ENCODE measurements around the gene PROSER3. TPM values are rescaled to one million over a fixed set of nuclear protein-coding genes. Genes with fewer than 3 reads are reported as not detected.
A peak's percentile ranks its signal among the peaks of the same experiment; 100 is the strongest.
"Not testable (repeated sequence)": the region's sequence is repeated elsewhere in the genome, so short reads cannot be mapped to it uniquely, and the experiment has no call there.

Gene PROSER3
- total and polyA plus RNA-seq, 2 experiments from 2014 or later = 12.2 to 26.5 TPM

DNA sequence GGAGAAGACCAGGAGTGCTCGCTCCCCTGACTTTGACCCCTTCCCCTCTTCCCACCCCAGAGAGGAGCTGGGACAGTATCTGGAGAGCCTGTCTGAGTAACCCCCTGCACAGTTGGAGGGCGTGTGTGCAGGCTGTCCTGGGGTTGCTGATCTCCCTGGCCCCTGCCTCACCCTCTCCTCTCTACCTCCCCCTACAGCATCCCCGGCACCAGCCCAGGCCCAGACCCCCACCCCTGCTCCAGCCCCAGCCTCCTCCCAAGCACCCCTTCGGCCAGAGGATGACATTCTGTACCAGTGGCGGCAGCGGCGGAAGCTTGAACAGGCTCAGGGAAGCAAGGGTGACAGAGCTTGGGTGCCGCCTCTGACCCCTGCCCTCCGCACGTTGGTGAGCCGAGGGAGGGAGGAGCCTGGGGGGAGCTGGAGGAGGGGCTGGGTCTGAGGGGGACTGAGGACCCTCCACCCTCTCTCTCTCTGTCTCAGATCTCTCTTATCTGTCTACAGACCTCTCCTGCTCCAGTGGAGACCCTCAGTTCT lies 8.7 kb downstream of the PROSER3 start:
- Histone ChIP-seq H3K27ac (no peak overlapping the region), H3K4me3 (no peak overlapping the region), H3K9me2 (replicated peaks; ENCODE audit: insufficient read depth) (no peaks in the 10 kb centered on the region), H3K9me3 (ENCODE audit: low read depth) (no peaks in the 10 kb centered on the region), H2AFZ (no peak overlapping the region), H3K79me2 (no peaks in the 10 kb centered on the region), H3K4me2 (no peak overlapping the region), H4K20me1 (ENCODE audit: insufficient read depth, poor library complexity, severe bottlenecking) (no peaks in the 10 kb centered on the region), H3K4me1 (ENCODE audit: insufficient read depth) (no peaks in the 10 kb centered on the region), H3K27me3 (no peaks in the 10 kb centered on the region), H3K36me3 (replicated peaks; ENCODE audit: insufficient read depth, low read depth) (no peaks in the 10 kb centered on the region)
- no peak for TF ChIP-seq EZH2 (IDR thresholded peaks at IDR 0.05; ENCODE audit: borderline replicate concordance)
- no peak for TF ChIP-seq EZH2phosphoT487 (IDR thresholded peaks at IDR 0.05; ENCODE audit: low read depth, severe bottlenecking, unreplicated experiment)
- TF ChIP-seq, protein P1, sequence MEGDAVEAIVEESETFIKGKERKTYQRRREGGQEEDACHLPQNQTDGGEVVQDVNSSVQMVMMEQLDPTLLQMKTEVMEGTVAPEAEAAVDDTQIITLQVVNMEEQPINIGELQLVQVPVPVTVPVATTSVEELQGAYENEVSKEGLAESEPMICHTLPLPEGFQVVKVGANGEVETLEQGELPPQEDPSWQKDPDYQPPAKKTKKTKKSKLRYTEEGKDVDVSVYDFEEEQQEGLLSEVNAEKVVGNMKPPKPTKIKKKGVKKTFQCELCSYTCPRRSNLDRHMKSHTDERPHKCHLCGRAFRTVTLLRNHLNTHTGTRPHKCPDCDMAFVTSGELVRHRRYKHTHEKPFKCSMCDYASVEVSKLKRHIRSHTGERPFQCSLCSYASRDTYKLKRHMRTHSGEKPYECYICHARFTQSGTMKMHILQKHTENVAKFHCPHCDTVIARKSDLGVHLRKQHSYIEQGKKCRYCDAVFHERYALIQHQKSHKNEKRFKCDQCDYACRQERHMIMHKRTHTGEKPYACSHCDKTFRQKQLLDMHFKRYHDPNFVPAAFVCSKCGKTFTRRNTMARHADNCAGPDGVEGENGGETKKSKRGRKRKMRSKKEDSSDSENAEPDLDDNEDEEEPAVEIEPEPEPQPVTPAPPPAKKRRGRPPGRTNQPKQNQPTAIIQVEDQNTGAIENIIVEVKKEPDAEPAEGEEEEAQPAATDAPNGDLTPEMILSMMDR (IDR thresholded peaks at IDR 0.05; ENCODE audit: poor library complexity) = no peak
- 87% methylated on average over 4 of the region's 11 CpGs for WGBS (ENCODE audit: low lambda C conversion rate, missing lambda C conversion rate)
- DNase-seq (ENCODE audit: low spot score) = no peak

- Histone ChIP-seq H3K4me2 (no peak overlapping the region), H4K20me1 (ENCODE audit: insufficient read depth, poor library complexity, severe bottlenecking) (no peaks in the 10 kb centered on the region), H3K4me3 (no peak overlapping the region), H3K4me1 (ENCODE audit: insufficient read depth) (no peaks in the 10 kb centered on the region), H3K9me2 (replicated peaks; ENCODE audit: insufficient read depth) (no peaks in the 10 kb centered on the region), H3K36me3 (replicated peaks; ENCODE audit: insufficient read depth, low read depth) (no peaks in the 10 kb centered on the region), H3K79me2 (no peaks in the 10 kb centered on the region), H3K27me3 (no peaks in the 10 kb centered on the region), H3K9me3 (ENCODE audit: low read depth) (no peaks in the 10 kb centered on the region), H2AFZ (no peak overlapping the region), H3K27ac (no peak overlapping the region)
- peak; percentile 46 for DNase-seq (ENCODE audit: low spot score)
- WGBS (ENCODE audit: low lambda C conversion rate, missing lambda C conversion rate) = 53% methylated on average over 30 of the region's 34 CpGs
- no peak for TF ChIP-seq EZH2 (IDR thresholded peaks at IDR 0.05; ENCODE audit: borderline replicate concordance)
- no peak for TF ChIP-seq EZH2phosphoT487 (IDR thresholded peaks at IDR 0.05; ENCODE audit: low read depth, severe bottlenecking, unreplicated experiment)
- TF ChIP-seq, protein P1 (IDR thresholded peaks at IDR 0.05; ENCODE audit: poor library complexity) = no peak
Observed at GRCh38 chr19:35767288-35768081, 9.5 kb downstream of the PROSER3 start.

DNA sequence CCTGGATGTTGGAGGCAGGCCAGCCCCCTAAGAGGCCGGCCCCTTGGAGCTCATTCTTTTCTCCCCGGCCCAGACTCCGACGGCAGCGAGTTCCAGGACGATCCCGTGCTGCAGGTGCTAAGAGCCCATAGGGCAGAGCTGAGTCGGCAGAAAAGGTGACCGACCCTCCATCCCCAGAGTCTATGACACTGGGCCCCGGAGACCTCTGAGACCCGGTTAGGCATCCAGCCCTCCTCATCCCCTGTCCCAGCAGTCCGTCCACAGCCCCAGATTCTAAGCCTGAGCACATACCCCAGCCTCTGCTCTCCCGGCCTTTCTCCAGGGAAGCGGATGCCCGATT lies 10.1 kb downstream of the PROSER3 start:
- H3K79me2 ChIP-seq = no peaks in the 10 kb centered on the region
- no peaks in the 10 kb centered on the region for H3K9me2 ChIP-seq (replicated peaks; ENCODE audit: insufficient read depth)
- no peaks in the 10 kb centered on the region for H3K9me3 ChIP-seq (ENCODE audit: low read depth)
- H4K20me1 ChIP-seq (ENCODE audit: insufficient read depth, poor library complexity, severe bottlenecking) = no peaks in the 10 kb centered on the region
- H3K27me3 ChIP-seq = no peaks in the 10 kb centered on the region
- H2AFZ ChIP-seq = no peak overlapping the region
- no peak overlapping the region for H3K4me3 ChIP-seq
- H3K4me1 ChIP-seq (ENCODE audit: insufficient read depth) = no peaks in the 10 kb centered on the region
- no peak overlapping the region for H3K4me2 ChIP-seq
- H3K27ac ChIP-seq = no peak overlapping the region
- TF ChIP-seq, protein P1 (IDR thresholded peaks at IDR 0.05; ENCODE audit: poor library complexity) = no peak
- TF ChIP-seq EZH2phosphoT487 (IDR thresholded peaks at IDR 0.05; ENCODE audit: low read depth, severe bottlenecking, unreplicated experiment) (no peak), EZH2 (IDR thresholded peaks at IDR 0.05; ENCODE audit: borderline replicate concordance) (no peak)
- no peak for DNase-seq (ENCODE audit: low spot score)
- WGBS (ENCODE audit: low lambda C conversion rate, missing lambda C conversion rate) = 77% methylated on average over 15 of the region's 15 CpGs
- H3K36me3 ChIP-seq (replicated peaks; ENCODE audit: insufficient read depth, low read depth) = no peaks in the 10 kb centered on the region

DNA sequence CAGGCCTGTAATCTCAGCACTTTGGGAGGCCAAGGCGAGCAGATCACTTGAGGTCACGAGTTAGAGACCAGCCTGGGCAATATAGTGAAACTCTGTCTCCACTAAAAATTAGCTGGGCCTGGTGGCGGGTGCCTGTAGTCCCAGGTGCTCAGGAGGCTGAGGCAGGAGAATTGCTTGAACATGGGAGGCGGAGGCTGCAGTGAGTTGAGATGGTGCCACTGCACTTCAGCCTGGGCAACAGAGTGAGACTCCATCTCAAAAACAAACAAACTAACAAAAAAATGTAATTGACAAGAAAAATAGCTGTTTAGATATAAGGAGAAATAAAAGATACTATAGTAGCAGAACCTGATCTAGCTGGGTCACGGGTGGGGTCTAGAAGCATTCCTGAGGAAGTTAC lies 14.4 kb downstream of the PROSER3 start:
- not testable (repeated sequence) for H3K79me2 ChIP-seq; H3K27ac ChIP-seq; DNase-seq (ENCODE audit: low spot score); H3K9me2 ChIP-seq (replicated peaks; ENCODE audit: insufficient read depth); H2AFZ ChIP-seq; H3K9me3 ChIP-seq (ENCODE audit: low read depth); H3K36me3 ChIP-seq (replicated peaks; ENCODE audit: insufficient read depth, low read depth); H3K4me2 ChIP-seq; H3K27me3 ChIP-seq; H4K20me1 ChIP-seq (ENCODE audit: insufficient read depth, poor library complexity, severe bottlenecking); H3K4me3 ChIP-seq
- peaks cover 10% of the 10 kb centered on the region for H3K4me1 ChIP-seq (ENCODE audit: insufficient read depth)
- WGBS (ENCODE audit: low lambda C conversion rate, missing lambda C conversion rate) = 93% methylated on average over 5 of the region's 5 CpGs
